Adrenal gland (tissue), 5 donors: ENCODE results near the gene MAGI1.

Experiments used
- CTCF ChIP-seq, 6 experiments: fragments of 450-650 bp in 4 of 6; fragments of 200-600 bp in 2 of 6; sonication (generic) in 1 of 6; IDR thresholded peaks; 1 replicate in 5 of 6; 2 replicates in 1 of 6; pipeline versions ENCODE4 v1.5.1 to v1.8.0; 2016 to 2021; ENCODE audit warnings: antibody characterized with exemption in 6 of 6, mild to moderate bottlenecking in 2 of 6, moderate library complexity in 1 of 6
- POLR2A ChIP-seq, 2 donors: fragments of 450-650 bp; IDR thresholded peaks; one replicate each; pipeline ENCODE4 v1.6.1; 2017; ENCODE audit warnings: antibody characterized with exemption in 2 of 2, mild to moderate bottlenecking in 2 of 2, moderate library complexity in 1 of 2
- donor health status: DM: no; HTN: no; CAD: no.

GRCh38 chr3:65632414-65632813 is 406.3 kb downstream of the MAGI1 start:
- TF ChIP-seq POLR2A (IDR thresholded peaks at IDR 0.05) (no peak), CTCF (IDR thresholded peaks at IDR 0.05) (no peak)
